Smooth muscle cell (in vitro differentiated cells): ENCODE results near the gene GIPC2. TPM values are rescaled to one million over a fixed set of nuclear protein-coding genes. Genes with fewer than 3 reads are reported as not detected.

Experiments used
- DNase-seq: peaks from one replicate; lab custom pipeline; 2025; ENCODE audit not compliant: unreplicated experiment; lab: John Stamatoyannopoulos, UW
- H2AFZ ChIP-seq: fragments of 200-600 bp; sonication (generic); 2 replicates; pipeline ENCODE4 v1.6.0; 2016; ENCODE audit warnings: antibody characterized with exemption, low read depth, mild to moderate bottlenecking
- H3F3A ChIP-seq: fragments of 200-600 bp; sonication (generic); 2 replicates; pipeline ENCODE4 v1.6.0; 2017; ENCODE audit warnings: antibody characterized with exemption, low read depth
- H3K27ac ChIP-seq: fragments of 200-600 bp; sonication (generic); 2 replicates; pipeline ENCODE4 v1.5.1; 2016; ENCODE audit warnings: low read depth, mild to moderate bottlenecking
- H3K27me3 ChIP-seq: fragments of 200-600 bp; sonication (generic); 2 replicates; pipeline ENCODE4 v1.6.1; 2016; ENCODE audit warnings: low read depth, mild to moderate bottlenecking
- H3K36me3 ChIP-seq: fragments of 200-600 bp; sonication (generic); 2 replicates; pipeline ENCODE4 v1.5.1; 2016; ENCODE audit warnings: low read depth
- H3K4me1 ChIP-seq: fragments of 200-600 bp; sonication (generic); 2 replicates; pipeline ENCODE4 v1.5.1; 2016; ENCODE audit warnings: low read depth
- H3K4me2 ChIP-seq: fragments of 200-600 bp; sonication (generic); 2 replicates; pipeline ENCODE4 v1.6.0; 2016; ENCODE audit warnings: mild to moderate bottlenecking
- H3K4me3 ChIP-seq: fragments of 200-600 bp; sonication (generic); 2 replicates; pipeline ENCODE4 v1.5.1; 2016; ENCODE audit warnings: mild to moderate bottlenecking
- H3K79me2 ChIP-seq: fragments of 200-600 bp; sonication (generic); 2 replicates; pipeline ENCODE4 v1.6.0; 2016; ENCODE audit warnings: low read depth, mild to moderate bottlenecking
- H3K9ac ChIP-seq: fragments of 200-600 bp; sonication (generic); 2 replicates; pipeline ENCODE4 v1.6.0; 2016; ENCODE audit warnings: low read depth
- H3K9me3 ChIP-seq: fragments of 200-600 bp; sonication (generic); replicated peaks from 2 replicates; pipeline ENCODE4 v1.5.1; 2016; ENCODE audit warnings: low read depth
- H4K20me1 ChIP-seq: fragments of 200-600 bp; sonication (generic); 2 replicates; pipeline ENCODE4 v1.6.0; 2016; ENCODE audit warnings: low read depth
- CTCF ChIP-seq: fragments of 200-600 bp; sonication (generic); IDR thresholded peaks from 2 replicates; pipeline ENCODE4 v1.5.1; 2017; ENCODE audit warnings: borderline replicate concordance, mild to moderate bottlenecking, antibody characterized with exemption; ENCODE audit not compliant: insufficient read depth, poor library complexity, severe bottlenecking
- WGBS: methylation state at CpG from one replicate; pipeline ENCODE4 v1.1.7; 2016; ENCODE audit warnings: low lambda C conversion rate; 5-methylcytosine and 5-hydroxymethylcytosine counted together
- polyA plus RNA-seq: library from polyadenylated mRNA; unstranded; fragments of >200 nt; fragmentation: Nextera tagmentation; extraction: Ambion mirVana; gene quantifications from 2 replicates; pipeline ENCODE4 v1.2.1, GENCODE V29; 2016
- total RNA-seq: library from RNA; depleted of rRNA; stranded (reverse); fragments of >200 nt; gene quantifications from 2 replicates; pipeline ENCODE4 v1.2.3, GENCODE V29; 2014

Gene GIPC2
- total and polyA plus RNA-seq, 2 experiments from 2014 or later, result 0.05 TPM; not detected in 1

GRCh38 chr1:78047631-78048030 lies 1.9 kb downstream of the GIPC2 start:
- WGBS, result 96% methylated on average over 3 of the region's 3 CpGs
- DNase-seq, result no peak
- Histone ChIP-seq H3K9me3 (no peaks in the 10 kb centered on the region), H3K4me2 (no peak overlapping the region), H3K27ac (no peak overlapping the region), H3K4me1 (peaks cover 6% of the 10 kb centered on the region), H3K9ac (no peak overlapping the region), H4K20me1 (no peaks in the 10 kb centered on the region), H2AFZ (no peak overlapping the region), H3F3A (no peaks in the 10 kb centered on the region), H3K36me3 (no peaks in the 10 kb centered on the region), H3K79me2 (no peaks in the 10 kb centered on the region), H3K4me3 (peak overlapping the region; percentile 56), H3K27me3 (peaks cover 63% of the 10 kb centered on the region)
- no peak for TF ChIP-seq CTCF

DNA sequence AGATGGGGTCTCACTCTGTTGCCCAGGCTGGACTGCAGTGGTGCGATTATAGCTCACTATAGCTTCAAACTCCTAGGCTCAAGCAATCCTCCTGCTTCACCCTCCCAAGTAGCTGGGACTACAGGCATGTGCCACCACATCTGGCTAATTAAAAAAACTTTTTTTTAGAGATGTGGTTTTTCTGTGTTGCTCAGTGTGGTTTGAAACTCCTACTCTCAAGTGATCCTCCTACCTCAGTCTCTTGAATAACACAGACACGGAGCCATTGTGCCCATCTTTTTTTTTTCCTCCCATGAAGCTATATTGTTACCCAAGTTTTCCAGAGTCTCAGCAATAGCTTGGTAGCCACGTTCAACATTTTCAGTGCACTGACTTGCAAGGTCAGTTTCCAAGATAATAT lies 2.7 kb downstream of the GIPC2 start:
- H3K27ac ChIP-seq, result no peak overlapping the region
- no peaks in the 10 kb centered on the region for H4K20me1 ChIP-seq
- H3K4me3 ChIP-seq, result no peak overlapping the region
- no peak for TF ChIP-seq CTCF
- H3K4me2 ChIP-seq, result no peak overlapping the region
- 83% methylated on average over 3 of the region's 3 CpGs for WGBS
- H3K9me3 ChIP-seq, result no peaks in the 10 kb centered on the region
- DNase-seq, result no peak
- H3K27me3 ChIP-seq, result peaks cover 55% of the 10 kb centered on the region
- H3K4me1 ChIP-seq, result peaks cover 6% of the 10 kb centered on the region
- no peak overlapping the region for H2AFZ ChIP-seq
- no peaks in the 10 kb centered on the region for H3F3A ChIP-seq
- H3K36me3 ChIP-seq, result no peaks in the 10 kb centered on the region
- H3K9ac ChIP-seq, result no peak overlapping the region
- H3K79me2 ChIP-seq, result no peaks in the 10 kb centered on the region

DNA sequence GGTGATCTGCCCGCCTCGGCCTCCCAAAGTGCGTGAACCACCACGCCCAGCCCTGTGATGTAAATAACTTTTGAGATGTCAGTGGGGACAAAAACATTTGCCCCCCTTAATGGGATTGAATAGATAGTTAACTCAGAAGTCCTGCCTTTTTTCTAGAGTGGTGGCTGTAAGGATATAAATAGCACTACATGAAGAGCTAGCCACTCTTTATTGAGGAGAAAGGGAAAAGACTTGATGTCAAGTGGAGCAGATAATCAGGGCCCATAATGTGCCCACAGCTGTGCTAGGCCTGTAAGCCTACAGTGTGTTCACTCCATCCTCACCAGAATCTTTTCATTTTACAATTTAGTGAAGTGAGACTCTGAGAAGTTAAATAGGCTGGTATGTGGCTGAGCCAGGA lies 3.6 kb downstream of the GIPC2 start:
- no peak for TF ChIP-seq CTCF
- Histone ChIP-seq H3K36me3 (no peaks in the 10 kb centered on the region), H3K9ac (no peak overlapping the region), H3K9me3 (no peaks in the 10 kb centered on the region), H3K27ac (no peak overlapping the region), H3K4me3 (no peak overlapping the region), H4K20me1 (no peaks in the 10 kb centered on the region), H2AFZ (no peak overlapping the region), H3K4me1 (peaks cover 6% of the 10 kb centered on the region), H3K79me2 (no peaks in the 10 kb centered on the region), H3F3A (no peaks in the 10 kb centered on the region), H3K4me2 (no peak overlapping the region), H3K27me3 (peaks cover 45% of the 10 kb centered on the region)
- WGBS, result 99% methylated on average over 4 of the region's 4 CpGs
- DNase-seq, result no peak

DNA sequence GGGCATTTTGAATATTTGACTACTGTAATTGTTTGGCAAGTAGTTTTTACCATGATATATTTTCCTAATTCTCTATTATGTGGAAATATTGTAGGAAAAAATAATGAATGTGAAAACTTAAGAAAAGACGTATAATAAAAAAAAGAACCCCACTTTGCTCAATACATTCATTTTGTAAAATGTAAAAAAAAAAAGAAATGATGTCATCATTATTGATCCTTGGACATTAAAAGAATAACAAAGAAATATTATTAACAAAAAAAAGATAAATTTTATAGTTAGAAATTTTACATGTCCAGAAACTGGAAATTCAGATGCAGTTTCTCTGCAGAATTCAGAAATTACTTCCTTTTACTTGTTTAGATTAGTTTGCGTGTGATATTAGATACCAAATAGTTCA lies 5.2 kb downstream of the GIPC2 start:
- no peak overlapping the region for H3K4me2 ChIP-seq
- no peak for TF ChIP-seq CTCF
- H3K4me3 ChIP-seq, result no peak overlapping the region
- H3K36me3 ChIP-seq, result no peaks in the 10 kb centered on the region
- H3K9ac ChIP-seq, result no peak overlapping the region
- H3K27ac ChIP-seq, result no peak overlapping the region
- H3F3A ChIP-seq, result no peaks in the 10 kb centered on the region
- no peaks in the 10 kb centered on the region for H3K79me2 ChIP-seq
- peaks cover under 1% of the 10 kb centered on the region for H3K4me1 ChIP-seq
- no peaks in the 10 kb centered on the region for H3K9me3 ChIP-seq
- H2AFZ ChIP-seq, result no peak overlapping the region
- no peak for DNase-seq
- H3K27me3 ChIP-seq, result peaks cover 29% of the 10 kb centered on the region
- H4K20me1 ChIP-seq, result no peaks in the 10 kb centered on the region
- 95% methylated on average over 2 of the region's 2 CpGs for WGBS
